Stimulated activated CD8-positive, alpha-beta memory T cell treated with anti-CD3 and anti-CD28 coated beads, Interleukin-15, amount 100 ng/mL, for 1 hour (primary cell): ENCODE measurements around the gene FGD4.

Experiments used
- DNase-seq: peaks from one replicate; pipeline ENCODE4 v3.0.0-alpha.2; 2020; ENCODE audit warnings: low read depth

The FGD4 gene

DNA sequence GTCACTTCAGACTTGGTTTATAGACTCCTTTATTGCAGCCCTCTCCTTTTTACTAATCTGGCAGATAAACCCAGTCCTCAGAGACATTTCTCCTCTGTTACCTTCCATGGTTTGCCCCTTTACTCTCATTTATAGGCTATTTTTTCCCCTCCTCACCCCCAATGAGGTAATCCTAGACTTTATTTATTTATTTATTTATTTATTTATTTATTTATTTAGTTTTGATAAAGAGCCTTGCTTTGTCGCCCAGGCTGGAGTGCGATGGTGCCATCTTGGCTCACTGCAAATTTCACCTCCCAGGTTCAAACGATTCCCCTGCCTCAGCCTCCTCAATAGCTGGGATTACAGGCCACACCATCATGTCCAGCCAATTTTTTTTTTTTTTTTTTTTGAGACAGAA is 8.4 kb downstream of the FGD4 start:
- no peak for DNase-seq

DNA sequence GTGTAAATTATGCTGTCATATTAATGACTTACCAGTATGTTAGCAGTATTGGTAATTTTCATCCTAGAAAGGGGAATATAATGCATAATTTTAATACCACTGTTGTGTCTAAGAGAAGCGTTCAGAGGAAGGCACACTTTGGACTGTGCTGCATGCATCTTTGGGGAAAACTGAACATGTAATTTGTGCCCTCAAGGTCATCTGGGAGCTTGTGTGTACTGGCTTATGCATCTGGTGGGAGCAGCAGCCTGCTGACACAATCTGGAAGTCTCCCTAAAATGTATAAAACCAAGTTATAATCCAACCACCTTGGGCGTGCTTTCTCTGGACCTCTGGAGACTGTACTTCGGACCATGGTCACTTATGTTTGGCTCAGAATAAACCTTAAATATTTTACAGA is 14.1 kb downstream of the FGD4 start:
- no peak for DNase-seq

DNA sequence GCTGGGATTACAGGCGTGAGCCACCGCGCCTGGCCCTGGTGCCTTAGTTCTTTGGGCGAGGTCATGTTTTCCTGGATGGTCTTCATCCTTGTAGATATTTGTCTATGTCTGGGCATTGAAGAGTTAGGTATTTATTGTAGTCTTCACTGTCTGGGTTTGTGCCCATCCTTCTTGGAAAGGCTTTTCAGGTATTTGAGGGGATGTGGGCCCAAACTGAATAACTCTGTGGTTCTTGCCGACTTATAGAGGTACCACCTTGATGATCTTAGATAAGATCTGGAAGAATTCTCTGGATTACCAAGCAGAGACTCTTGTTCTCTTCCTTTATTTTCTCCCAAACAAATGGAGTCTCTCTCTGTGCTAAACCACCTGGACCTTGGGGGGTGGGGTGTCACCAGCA is 18.9 kb downstream of the FGD4 start:
- no peak for DNase-seq

DNA sequence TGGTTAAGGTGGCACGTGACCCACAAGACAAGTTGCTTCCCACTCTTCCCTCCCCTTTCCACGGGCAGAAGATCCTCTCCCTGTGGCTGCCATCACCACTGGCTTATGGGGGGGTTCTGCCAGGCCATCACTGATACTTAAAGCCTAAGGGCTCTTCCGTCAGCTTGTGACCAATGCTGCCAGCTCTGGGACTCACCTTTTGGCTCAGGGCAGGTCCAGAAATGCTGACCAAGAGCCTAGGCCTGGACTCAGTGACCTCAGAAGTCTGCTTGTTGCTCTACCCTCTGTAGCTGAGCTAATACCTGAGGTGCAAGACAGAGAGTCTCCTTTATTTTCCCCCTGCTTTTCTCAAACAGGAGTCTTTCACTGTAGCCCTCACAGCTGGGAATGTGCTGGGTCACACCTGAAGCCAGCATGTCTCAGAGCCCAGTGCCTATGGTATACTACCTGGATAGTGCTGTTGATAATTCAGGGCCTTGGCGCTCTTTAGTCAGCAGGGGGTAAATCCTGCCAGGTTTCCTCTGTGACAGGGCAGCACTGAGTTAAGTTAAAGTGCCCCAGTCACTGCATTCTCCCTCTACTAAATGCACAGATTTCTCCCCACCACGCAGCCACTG is 19.7 kb downstream of the FGD4 start:
- DNase-seq: no peak

DNA sequence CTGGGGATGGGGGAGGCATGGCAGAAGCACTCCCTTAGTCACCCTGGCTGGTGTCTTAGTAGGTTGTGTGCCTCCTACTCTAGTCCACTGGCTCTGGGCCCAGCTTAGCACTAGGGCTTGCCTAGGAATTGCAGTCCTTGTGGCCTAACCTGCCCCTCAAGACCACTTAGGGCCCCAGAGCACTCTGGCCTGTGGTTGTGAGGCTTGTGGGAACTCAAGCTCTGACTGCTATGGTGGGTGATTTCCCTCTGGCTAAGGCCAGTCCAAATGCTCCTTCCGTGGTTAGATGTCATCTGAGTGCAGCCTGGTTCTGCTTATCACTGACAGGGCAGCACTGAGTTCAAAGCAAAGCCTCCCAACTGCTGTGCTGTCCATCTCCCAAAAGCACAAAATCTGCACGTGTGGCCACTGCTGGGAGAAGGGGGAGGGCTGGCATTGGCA is 20.2 kb downstream of the FGD4 start:
- no peak for DNase-seq

DNA sequence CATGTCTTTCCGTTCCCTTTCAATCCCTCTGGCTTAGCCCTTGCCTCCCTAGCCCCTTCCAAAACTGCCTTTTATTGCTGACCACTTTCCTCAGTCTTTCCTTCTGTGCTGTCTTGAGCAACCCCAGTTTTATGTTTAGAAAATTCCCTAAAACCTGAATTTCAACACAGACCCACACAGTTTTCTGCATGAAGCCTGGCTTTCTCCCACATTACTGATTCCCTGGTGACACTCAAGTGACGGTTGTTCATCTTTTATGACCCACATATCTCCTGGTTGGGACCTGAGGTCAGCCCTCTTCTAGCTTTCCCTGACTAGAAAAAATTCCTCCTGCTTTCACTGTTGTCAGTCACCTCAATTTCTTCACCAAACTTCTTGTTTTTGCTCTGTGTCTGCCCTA is 21.0 kb downstream of the FGD4 start:
- no peak for DNase-seq

DNA sequence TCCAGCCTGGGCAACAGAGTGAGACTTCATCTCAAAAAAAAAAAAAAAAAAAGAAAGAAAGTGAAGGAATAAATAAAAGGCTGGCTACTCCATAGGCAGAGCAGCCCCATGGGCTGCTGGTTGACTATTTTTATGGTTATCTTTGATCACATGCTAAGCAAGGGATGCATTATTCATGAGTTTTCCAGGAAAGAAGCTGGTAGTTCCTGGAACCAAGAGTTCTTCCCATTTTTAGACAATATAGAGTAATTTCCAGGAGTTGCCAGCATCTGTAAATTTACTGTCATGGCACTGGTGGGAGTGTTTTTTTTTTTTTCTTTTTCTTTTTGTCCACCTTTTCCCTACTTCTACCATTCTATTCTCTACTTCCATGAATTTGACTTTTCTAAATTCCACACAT is 24.2 kb downstream of the FGD4 start:
- no peak for DNase-seq

DNA sequence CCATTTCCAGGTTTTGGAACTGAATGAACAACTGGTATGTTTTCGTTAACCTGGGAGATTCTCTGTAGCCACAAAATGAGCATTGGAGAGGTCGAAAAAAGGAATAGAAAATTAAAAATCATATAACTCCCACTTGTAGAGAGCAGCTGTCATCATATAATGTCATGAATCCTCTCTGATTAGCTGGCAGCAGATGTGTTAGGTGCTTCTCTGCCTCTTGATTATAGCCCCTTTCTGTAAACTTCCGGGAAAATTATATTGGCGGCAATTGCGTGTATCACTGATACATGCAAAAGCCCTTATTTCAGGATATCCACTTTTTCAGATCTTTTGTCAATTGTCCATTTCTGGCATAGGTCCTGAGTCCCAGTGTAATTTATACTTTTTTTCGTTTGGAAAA is 31.7 kb downstream of the FGD4 start:
- no peak for DNase-seq

DNA sequence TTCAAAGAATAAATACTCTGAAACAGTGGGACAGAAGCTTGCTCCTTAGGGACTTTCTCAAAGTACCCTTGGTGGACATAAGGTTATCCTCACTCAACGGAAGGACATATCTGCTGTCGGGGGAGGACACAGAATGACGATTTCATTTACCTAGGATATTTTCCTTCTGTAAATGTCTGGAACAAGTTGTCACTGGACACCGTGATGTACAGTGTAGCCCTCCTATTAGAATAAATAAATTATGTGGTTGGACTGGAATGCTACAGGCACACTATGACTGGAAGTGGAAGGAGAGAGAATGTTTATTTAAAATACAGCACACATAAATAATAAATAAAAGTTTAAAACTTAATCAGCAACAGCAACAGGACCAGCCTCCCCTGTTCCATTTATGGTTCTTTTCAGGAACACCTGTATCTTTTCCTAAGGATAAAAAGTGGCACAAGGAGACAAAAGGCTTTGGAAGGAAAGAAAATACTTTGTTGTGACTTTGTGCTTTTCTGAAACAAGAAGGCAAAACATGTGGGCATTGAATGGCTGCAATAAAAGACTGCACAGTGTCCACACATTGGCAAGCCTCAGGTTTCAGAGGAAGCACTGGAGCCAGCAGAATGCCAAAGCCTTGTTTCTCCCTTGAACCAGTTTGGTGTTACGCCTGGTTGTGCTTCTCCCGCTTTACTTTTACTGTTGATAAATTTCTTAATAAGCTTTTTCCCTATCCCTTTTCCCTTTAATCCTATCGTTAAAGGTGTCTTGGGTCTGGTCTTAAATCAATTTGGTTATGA is 36.8 kb downstream of the FGD4 start:
- DNase-seq: no peak

DNA sequence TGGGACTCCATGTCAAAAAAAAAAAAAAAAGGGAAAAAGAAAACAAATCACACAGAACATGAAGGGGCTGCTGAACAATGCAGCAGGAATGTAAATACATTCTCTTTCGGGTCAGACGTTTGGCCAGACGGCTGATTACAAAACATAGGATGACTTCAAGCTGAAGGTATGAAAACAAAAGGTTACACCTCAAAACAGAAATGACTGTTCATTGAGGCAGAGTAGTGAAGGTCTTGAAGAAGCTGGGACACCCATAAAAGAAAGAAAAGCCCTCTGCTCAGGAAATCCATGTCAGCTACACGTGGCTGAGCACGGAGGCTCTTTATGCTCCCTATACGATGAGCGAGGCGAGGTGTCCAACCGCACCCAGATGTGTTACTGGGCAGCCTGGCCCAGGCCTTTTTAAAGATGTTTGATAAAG is 37.7 kb downstream of the FGD4 start:
- no peak for DNase-seq

DNA sequence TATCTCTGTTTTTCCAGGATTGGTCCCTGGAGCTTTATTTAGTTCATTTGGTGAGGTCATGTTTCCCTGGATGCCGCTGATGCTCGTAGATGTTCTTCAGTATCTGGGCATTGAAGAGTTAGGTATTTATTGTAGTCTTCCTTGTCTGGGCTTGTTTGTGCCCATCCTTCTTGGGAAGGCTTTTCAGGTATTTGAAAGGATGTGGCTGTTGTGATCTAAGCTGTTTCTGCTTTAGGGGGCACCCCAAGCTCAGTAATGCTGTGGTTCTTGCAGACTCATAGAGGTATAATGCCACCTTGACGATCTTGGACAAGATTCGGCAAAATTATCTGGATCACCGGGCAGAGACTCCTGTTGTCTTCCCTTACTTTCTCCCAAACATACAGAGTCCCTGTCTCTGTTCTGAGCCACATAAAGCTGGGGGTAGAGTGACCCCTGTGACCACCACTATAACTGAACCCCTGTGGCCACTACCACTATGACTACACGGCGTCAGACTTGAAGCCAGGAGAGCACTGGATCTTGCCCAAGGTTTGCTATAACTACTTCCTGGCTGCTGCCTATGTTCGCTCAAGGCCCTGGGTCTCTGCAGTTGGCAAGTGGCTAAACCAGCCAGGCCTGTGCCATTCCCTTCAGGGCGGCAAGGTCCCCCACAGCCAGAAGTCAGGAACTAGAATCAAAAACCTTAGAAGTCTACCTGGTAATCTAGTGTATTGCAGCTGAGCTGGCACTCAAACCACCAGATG is 40.9 kb downstream of the FGD4 start:
- no peak for DNase-seq

DNA sequence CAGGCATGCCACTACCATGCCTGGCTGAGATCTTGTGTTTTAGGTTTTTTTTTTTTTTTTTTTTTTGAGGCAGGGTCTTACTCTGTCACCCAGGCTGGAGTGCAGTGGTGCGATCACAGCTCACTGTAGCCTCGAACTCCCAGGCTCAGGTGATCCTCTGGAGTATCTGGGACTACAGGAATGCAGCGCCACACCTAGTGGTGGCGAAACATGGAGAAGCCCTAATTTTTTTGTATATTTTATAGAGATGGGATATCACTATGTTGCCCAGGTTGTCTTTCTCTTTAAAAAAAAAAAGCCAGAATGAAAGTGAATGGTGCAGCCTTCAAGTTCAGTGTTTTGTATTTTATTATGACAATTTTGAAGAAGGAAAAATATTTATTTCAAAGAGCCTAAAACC is 44.1 kb downstream of the FGD4 start:
- DNase-seq: no peak

DNA sequence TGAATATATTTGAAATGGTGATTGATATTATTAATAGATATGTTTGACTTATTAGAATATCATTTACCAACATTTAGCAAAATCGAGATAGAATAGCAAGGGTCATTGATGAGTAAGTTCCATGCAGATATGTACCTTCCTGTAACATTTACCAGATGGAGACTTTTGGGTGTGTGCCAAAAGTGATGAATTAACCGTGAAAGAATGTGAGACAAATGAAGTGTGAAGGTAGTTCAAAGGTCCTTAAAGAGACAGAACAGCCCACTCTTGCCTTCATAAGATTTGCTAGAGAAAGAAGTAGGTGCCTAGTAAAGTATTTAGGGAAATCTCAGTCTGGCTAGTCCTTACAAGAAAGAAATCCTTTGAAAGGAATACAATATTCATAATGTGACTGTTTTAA is 45.5 kb downstream of the FGD4 start:
- DNase-seq: no peak

DNA sequence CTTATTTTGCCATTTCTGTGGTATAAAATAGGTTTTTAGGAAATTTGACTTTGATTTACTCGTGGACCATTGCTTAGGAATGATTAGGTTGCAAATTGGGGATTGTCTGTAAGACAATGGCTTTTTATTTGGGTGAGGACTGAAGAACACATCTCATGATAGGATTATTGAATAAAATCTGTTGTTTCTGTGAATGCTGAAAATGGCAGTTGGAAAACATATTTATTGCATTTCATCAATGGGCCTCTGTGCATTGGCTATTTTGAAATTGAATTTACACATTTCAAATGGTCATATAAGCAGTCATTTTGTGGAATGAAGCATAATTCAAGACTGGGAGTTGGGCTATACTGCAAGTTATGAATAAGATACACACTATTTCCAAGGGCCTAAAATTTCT is 46.0 kb downstream of the FGD4 start:
- no peak for DNase-seq

DNA sequence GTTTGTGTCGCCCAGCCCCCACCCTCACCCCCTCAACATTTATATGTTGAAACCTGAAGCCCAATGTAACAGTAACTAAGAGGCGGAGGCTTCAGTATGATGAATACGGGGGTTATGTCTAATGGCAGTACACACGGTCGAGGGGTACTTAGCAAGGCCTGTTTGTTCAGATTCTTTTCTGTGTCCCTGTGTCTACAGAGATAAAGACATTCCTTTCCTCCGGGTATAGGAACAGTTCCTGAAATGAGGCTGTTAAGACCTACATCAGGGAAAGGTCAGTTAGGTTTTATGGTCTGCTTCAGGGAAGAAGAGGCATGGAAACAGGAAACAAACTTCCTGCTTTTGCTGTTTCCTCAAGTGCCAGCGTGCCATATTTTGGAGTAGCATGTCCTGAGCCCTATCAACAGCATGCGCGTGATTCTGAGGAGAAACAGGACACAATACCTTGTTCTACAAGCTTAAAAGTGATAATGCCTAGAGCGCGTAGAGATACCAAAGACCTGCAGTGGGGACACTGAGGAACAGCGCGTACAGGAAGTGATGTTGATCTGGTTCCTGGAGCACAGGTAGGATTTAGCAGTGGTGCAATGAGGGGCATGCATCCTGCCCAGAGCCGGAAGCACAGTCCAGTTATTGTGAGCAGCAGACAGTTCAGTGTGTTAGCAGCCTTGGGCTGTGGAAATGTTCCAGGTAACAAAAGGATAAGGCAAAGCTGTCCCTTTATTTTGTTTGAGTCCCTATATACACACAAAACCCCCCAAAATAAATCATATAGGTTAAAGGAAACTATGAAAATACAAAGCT is 47.2 kb downstream of the FGD4 start:
- no peak for DNase-seq

DNA sequence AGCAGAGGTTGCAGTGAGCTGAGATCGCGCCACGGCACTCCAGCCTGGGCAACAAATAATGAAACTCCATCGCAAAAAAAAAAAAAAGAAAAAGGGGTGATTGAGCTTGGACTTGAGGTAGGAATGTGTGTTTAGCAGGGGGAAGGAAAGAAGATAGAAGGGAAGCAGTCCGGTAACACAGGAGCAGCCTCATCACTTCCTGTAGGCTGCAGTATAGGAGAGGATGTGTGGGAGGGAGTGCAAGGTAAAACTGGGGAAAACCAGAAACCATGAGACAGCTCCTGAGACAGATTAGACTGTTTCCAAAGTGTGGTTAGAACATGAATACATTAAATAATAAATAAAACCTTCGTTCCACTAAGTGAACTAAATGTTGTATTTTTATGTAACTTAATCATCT is 49.2 kb downstream of the FGD4 start:
- no peak for DNase-seq

DNA sequence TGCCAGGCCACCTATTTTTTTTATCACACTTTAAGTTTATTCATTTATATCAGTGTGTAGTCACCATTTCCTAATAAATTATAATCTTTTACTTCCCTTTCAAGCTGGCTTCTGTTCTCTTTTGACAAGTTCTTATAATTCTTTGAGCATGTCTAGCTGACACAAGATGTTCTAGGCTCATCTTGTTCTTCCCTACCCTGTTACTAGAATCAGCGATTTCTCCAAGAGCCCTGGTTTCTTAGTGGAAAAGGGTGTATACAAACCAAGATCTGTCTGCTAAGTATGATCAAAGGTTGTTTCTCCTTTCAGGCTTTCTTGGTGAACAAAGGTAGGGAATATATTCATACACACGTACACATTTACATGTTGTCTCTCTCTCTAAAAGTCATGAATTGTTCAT is 51.0 kb downstream of the FGD4 start:
- DNase-seq: no peak

DNA sequence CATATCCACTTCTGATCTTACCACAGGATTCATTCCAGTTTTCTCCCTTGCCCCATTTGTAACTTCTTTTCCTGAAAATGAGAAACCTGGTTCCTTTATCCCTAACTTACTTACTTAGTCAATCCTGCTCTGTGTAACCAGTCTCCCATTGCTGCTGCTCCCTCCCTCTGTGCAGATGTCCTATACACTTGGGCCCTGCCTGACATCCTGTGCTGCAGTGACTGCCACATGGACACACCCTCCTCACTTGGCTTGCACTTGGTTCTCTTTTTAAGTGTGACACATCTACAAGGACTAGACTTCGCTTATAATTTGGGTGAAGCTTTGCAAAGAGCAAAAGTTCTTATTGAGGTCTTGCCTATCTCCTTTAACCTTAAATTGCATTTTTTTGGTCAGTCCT is 51.4 kb downstream of the FGD4 start:
- DNase-seq: no peak

DNA sequence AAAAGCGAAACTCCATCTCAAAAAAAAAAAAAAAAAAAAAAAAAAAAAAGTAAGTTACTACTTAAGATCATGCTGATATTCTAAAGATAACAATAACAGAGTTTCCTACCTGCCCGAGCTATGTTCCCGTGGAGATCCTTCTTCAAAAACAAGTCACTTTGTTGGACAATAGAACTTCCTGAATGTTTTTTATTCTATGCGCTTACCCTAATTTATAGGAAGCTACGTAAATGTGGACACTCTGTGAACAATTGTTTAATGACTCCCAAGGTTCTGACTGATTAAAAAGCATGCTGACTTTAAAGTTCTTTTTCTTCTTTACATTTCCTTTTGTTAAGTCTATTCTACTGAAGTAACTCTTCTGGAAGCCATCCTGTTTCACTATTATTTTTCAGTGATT is 52.5 kb downstream of the FGD4 start:
- DNase-seq: no peak

DNA sequence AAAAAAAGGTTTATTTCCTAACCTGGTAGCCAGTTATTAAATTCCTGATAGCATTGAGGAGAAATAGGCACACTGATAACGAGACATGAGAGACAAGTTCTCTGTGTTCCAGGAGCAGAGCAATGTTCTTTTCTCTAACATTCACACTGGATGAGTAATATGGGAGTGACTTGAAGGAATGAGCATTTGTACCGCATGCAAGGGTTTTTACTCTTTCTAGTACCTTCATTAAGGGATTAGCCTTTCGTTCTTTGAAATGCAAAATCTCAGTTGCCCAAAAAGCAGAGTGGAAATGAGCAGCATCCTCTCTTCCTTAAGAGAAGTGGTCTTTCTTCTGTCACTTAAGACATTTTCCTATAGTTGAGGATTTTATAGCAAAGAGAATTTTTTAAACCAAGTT is 54.7 kb downstream of the FGD4 start:
- no peak for DNase-seq

DNA sequence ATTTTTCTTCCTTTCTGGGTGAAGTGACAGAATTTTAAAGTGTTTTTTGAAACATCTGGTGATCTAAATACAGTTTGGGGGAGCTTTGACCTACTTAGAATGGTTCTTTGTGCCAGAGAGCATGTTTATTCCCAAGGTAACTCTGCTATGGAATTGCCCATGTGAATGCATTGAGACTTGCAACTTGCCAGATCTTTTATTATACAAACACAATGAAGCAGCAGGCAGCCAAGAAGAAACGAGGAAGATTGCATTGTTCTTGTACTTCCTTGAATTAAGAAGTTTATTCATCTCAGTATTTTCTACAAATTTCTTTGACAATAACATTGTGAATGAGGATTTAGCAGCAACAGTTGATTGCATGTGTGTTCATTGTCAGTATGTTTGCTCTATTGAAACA is 55.5 kb downstream of the FGD4 start:
- DNase-seq: no peak

DNA sequence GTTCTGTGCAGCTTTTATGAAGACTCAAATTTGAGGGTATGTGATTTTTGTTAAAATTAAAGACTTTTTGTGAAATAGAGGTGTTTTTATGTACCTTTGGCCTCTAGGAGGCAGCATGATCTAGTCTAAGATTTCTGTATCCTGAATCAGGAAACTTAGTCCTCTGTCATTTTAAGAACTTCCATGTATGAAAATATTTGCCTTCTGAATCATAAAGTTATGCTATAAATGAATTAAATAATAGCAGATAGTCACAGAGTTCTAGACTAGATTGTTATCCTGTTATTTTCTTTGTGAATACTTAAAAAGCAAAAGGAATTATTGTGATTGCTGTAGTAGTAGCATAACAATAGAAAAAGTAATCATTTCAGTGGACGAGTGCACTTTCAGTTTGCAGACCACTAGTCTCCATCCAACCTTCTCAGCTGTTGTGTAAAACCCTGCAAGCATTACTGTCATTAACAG is 56.3 kb downstream of the FGD4 start:
- no peak for DNase-seq
